HEK293 (cell line): Measurements from ENCODE around the gene PHLDB2.
A peak's percentile ranks its signal among the peaks of the same experiment; 100 is the strongest.

Experiments
- CTCF ChIA-PET: fragments of 350-600 bp; formaldehyde crosslinking; extraction: SDS; loops from one replicate; lab custom pipeline; 2021; ENCODE audit warnings: antibody characterized with exemption; lab: Yijun Ruan, JAX
- POLR2A ChIA-PET: fragments of 300-600 bp; formaldehyde crosslinking; extraction: SDS; loops from one replicate; lab custom pipeline; 2020; ENCODE audit warnings: antibody characterized with exemption, inconsistent platforms; lab: Yijun Ruan, JAX
- H3K27ac ChIP-seq: fragments of 200-500 bp; sonication (Bioruptor generic); 2 replicates; pipeline ENCODE4 v1.5.1; 2014; ENCODE audit warnings: low read depth, low read length, control low read depth, inconsistent platforms; ENCODE audit errors: extremely low read depth
- H3K36me3 ChIP-seq, 2 experiments: fragments of 200-500 bp in 1 of 2; sonication (Bioruptor generic) in 1 of 2; 1 replicate in 1 of 2; 2 replicates in 1 of 2; pipeline ENCODE4 v1.5.1; 2014 to 2017; ENCODE audit warnings: inconsistent platforms in 2 of 2, low read length in 2 of 2; ENCODE audit not compliant: control insufficient read depth in 2 of 2, insufficient read depth in 1 of 2
- H3K4me1 ChIP-seq: fragments of 200-500 bp; sonication (Bioruptor generic); 2 replicates; pipeline ENCODE4 v1.5.1; 2014; ENCODE audit warnings: mild to moderate bottlenecking, low read length, inconsistent platforms; ENCODE audit not compliant: control insufficient read depth, insufficient read depth
- H3K4me3 ChIP-seq: 2 replicates; pipeline ENCODE4 v1.5.1; 2011; ENCODE audit warnings: low read depth, mild to moderate bottlenecking, control low read depth, low read length, moderate library complexity
- H3K9me3 ChIP-seq: fragments of 200-500 bp; sonication (Bioruptor generic); 2 replicates; pipeline ENCODE4 v1.5.1; 2014; ENCODE audit warnings: low read depth, low read length, inconsistent platforms; ENCODE audit not compliant: control insufficient read depth, insufficient read depth
- GFI1B ChIP-seq: fragments of 450-650 bp; formaldehyde crosslinking; IDR thresholded peaks from 2 replicates; pipeline ENCODE4 v1.5.1; 2016; ENCODE audit warnings: missing biosample characterization, missing genetic modification characterization
- GLI2 ChIP-seq: fragments of 450-650 bp; formaldehyde crosslinking; IDR thresholded peaks from 2 replicates; pipeline ENCODE4; 2017; ENCODE audit warnings: missing biosample characterization, missing genetic modification characterization, low read depth, borderline replicate concordance
- KLF16 ChIP-seq: fragments of 450-650 bp; formaldehyde crosslinking; IDR thresholded peaks from 2 replicates; pipeline ENCODE4 v1.5.1; 2017; ENCODE audit warnings: missing biosample characterization, missing genetic modification characterization
- MEIS1 ChIP-seq: sonication (generic); formaldehyde crosslinking; IDR thresholded peaks from 2 replicates; pipeline ENCODE4 v1.8.1; 2022; ENCODE audit warnings: missing genetic modification reagents, mild to moderate bottlenecking, borderline replicate concordance
- MZF1 ChIP-seq: fragments of 450-650 bp; formaldehyde crosslinking; IDR thresholded peaks from 2 replicates; pipeline ENCODE4 v1.5.1; 2017; ENCODE audit warnings: missing biosample characterization, missing genetic modification characterization, borderline replicate concordance
- SCRT2 ChIP-seq: fragments of 450-650 bp; formaldehyde crosslinking; IDR thresholded peaks from 2 replicates; pipeline ENCODE4 v1.5.1; 2016; ENCODE audit warnings: missing biosample characterization, missing genetic modification characterization
- YY2 ChIP-seq: fragments of 450-650 bp; formaldehyde crosslinking; IDR thresholded peaks from 2 replicates; pipeline ENCODE4 v1.5.1; 2016; ENCODE audit warnings: missing biosample characterization, missing genetic modification characterization
- ZBTB17 ChIP-seq: fragments of 450-650 bp; formaldehyde crosslinking; IDR thresholded peaks from 2 replicates; pipeline ENCODE4 v1.5.1; 2016; ENCODE audit warnings: missing biosample characterization, missing genetic modification characterization
- ZBTB20 ChIP-seq: fragments of 450-650 bp; formaldehyde crosslinking; IDR thresholded peaks from 2 replicates; pipeline ENCODE4 v1.5.1; 2016; ENCODE audit warnings: missing biosample characterization, missing genetic modification characterization
- ZBTB21 ChIP-seq: fragments of 450-650 bp; formaldehyde crosslinking; IDR thresholded peaks from 2 replicates; pipeline ENCODE4 v1.5.1; 2017; ENCODE audit warnings: missing biosample characterization, missing genetic modification characterization
- ZBTB48 ChIP-seq: fragments of 450-650 bp; formaldehyde crosslinking; IDR thresholded peaks from 2 replicates; pipeline ENCODE4 v1.5.1; 2016; ENCODE audit warnings: missing biosample characterization, missing genetic modification characterization
- ZEB2 ChIP-seq: fragments of 450-650 bp; formaldehyde crosslinking; IDR thresholded peaks from 2 replicates; pipeline ENCODE4 v1.5.1; 2016; ENCODE audit warnings: missing biosample characterization, missing genetic modification characterization
- ZFP69B ChIP-seq: fragments of 450-650 bp; formaldehyde crosslinking; IDR thresholded peaks from 2 replicates; pipeline ENCODE4 v1.5.1; 2016; ENCODE audit warnings: missing biosample characterization, missing genetic modification characterization
- ZIC2 ChIP-seq: fragments of 450-650 bp; formaldehyde crosslinking; IDR thresholded peaks from 2 replicates; pipeline ENCODE4 v1.5.1; 2016; ENCODE audit warnings: missing biosample characterization, missing genetic modification characterization
- ZNF112 ChIP-seq: fragments of 450-650 bp; formaldehyde crosslinking; IDR thresholded peaks from 2 replicates; pipeline ENCODE4 v1.5.0; 2017; ENCODE audit warnings: missing biosample characterization, missing genetic modification characterization
- ZNF169 ChIP-seq: fragments of 450-650 bp; formaldehyde crosslinking; IDR thresholded peaks from 2 replicates; pipeline ENCODE4 v1.5.1; 2016; ENCODE audit warnings: missing biosample characterization, missing genetic modification characterization
- ZNF174 ChIP-seq: fragments of 450-650 bp; formaldehyde crosslinking; IDR thresholded peaks from 2 replicates; pipeline ENCODE4 v1.5.0; 2017; ENCODE audit warnings: missing biosample characterization, mild to moderate bottlenecking, missing genetic modification characterization
- ZNF2 ChIP-seq: fragments of 450-650 bp; formaldehyde crosslinking; IDR thresholded peaks from 2 replicates; pipeline ENCODE4 v1.5.1; 2016; ENCODE audit warnings: missing biosample characterization, missing genetic modification characterization
- ZNF248 ChIP-seq: fragments of 450-650 bp; formaldehyde crosslinking; IDR thresholded peaks from 2 replicates; pipeline ENCODE4 v1.5.1; 2017; ENCODE audit warnings: missing biosample characterization, missing genetic modification characterization
- ZNF350 ChIP-seq: fragments of 450-650 bp; formaldehyde crosslinking; IDR thresholded peaks from 2 replicates; pipeline ENCODE4 v1.5.0; 2017; ENCODE audit warnings: missing biosample characterization, mild to moderate bottlenecking, missing genetic modification characterization
- ZNF366 ChIP-seq: fragments of 450-650 bp; formaldehyde crosslinking; conservative IDR thresholded peaks from 2 replicates; pipeline ENCODE4 v1.5.1; 2016; ENCODE audit warnings: missing biosample characterization, missing genetic modification characterization
- ZNF394 ChIP-seq: fragments of 450-650 bp; formaldehyde crosslinking; IDR thresholded peaks from 2 replicates; pipeline ENCODE4 v1.5.1; 2016; ENCODE audit warnings: missing biosample characterization, missing genetic modification characterization, mild to moderate bottlenecking, moderate library complexity, borderline replicate concordance
- ZNF404 ChIP-seq: fragments of 450-650 bp; formaldehyde crosslinking; IDR thresholded peaks from 2 replicates; pipeline ENCODE4 v1.5.1; 2017; ENCODE audit warnings: missing biosample characterization, missing genetic modification characterization
- ZNF433 ChIP-seq: fragments of 450-650 bp; formaldehyde crosslinking; IDR thresholded peaks from 2 replicates; pipeline ENCODE4 v1.5.1; 2016; ENCODE audit warnings: missing biosample characterization, missing genetic modification characterization, low read depth
- ZNF549 ChIP-seq: fragments of 450-650 bp; IDR thresholded peaks from 2 replicates; pipeline ENCODE4 v1.5.1; 2018; ENCODE audit warnings: missing biosample characterization, missing genetic modification characterization, mild to moderate bottlenecking, inconsistent platforms, moderate library complexity
- ZNF561 ChIP-seq: fragments of 450-650 bp; IDR thresholded peaks from 2 replicates; pipeline ENCODE4 v1.5.1; 2018; ENCODE audit warnings: missing biosample characterization, missing genetic modification characterization, borderline replicate concordance
- ZNF600 ChIP-seq: fragments of 450-650 bp; formaldehyde crosslinking; IDR thresholded peaks from 2 replicates; pipeline ENCODE4 v1.5.1; 2016; ENCODE audit warnings: missing biosample characterization, missing genetic modification characterization
- ZNF629 ChIP-seq: fragments of 450-650 bp; formaldehyde crosslinking; IDR thresholded peaks from 2 replicates; pipeline ENCODE4 v1.5.1; 2017; ENCODE audit warnings: missing biosample characterization, missing genetic modification characterization
- ZNF660 ChIP-seq: fragments of 450-650 bp; IDR thresholded peaks from 2 replicates; pipeline ENCODE4 v1.5.1; 2018; ENCODE audit warnings: missing biosample characterization, mild to moderate bottlenecking, missing genetic modification characterization
- ZNF707 ChIP-seq: fragments of 450-650 bp; formaldehyde crosslinking; IDR thresholded peaks from 2 replicates; pipeline ENCODE4 v1.5.1; 2016; ENCODE audit warnings: missing biosample characterization, missing genetic modification characterization
- ZNF747 ChIP-seq: fragments of 450-650 bp; formaldehyde crosslinking; IDR thresholded peaks from 2 replicates; pipeline ENCODE4 v1.5.1; 2016; ENCODE audit warnings: missing biosample characterization, missing genetic modification characterization
- ZNF837 ChIP-seq: fragments of 450-650 bp; formaldehyde crosslinking; IDR thresholded peaks from 2 replicates; pipeline ENCODE4 v1.5.1; 2016; ENCODE audit warnings: missing biosample characterization, missing genetic modification characterization
- ZSCAN30 ChIP-seq: fragments of 450-650 bp; IDR thresholded peaks from 2 replicates; pipeline ENCODE4 v1.5.1; 2018; ENCODE audit warnings: missing biosample characterization, mild to moderate bottlenecking, missing genetic modification characterization, moderate library complexity
- TF ChIP-seq, protein P1 (sequence below): fragments of 450-650 bp; formaldehyde crosslinking; IDR thresholded peaks from 2 replicates; pipeline ENCODE4; 2016; ENCODE audit warnings: missing biosample characterization, missing genetic modification characterization
- TF ChIP-seq, protein P2 (sequence below): IDR thresholded peaks from 2 replicates; pipeline ENCODE4 v1.6.1; 2011; ENCODE audit warnings: mild to moderate bottlenecking, low read depth, low read length, borderline replicate concordance
- TF ChIP-seq, protein P3 (sequence below): fragments of 450-650 bp; formaldehyde crosslinking; IDR thresholded peaks from 2 replicates; pipeline ENCODE4 v1.5.1; 2016; ENCODE audit warnings: missing biosample characterization, missing genetic modification characterization

The PHLDB2 gene

DNA sequence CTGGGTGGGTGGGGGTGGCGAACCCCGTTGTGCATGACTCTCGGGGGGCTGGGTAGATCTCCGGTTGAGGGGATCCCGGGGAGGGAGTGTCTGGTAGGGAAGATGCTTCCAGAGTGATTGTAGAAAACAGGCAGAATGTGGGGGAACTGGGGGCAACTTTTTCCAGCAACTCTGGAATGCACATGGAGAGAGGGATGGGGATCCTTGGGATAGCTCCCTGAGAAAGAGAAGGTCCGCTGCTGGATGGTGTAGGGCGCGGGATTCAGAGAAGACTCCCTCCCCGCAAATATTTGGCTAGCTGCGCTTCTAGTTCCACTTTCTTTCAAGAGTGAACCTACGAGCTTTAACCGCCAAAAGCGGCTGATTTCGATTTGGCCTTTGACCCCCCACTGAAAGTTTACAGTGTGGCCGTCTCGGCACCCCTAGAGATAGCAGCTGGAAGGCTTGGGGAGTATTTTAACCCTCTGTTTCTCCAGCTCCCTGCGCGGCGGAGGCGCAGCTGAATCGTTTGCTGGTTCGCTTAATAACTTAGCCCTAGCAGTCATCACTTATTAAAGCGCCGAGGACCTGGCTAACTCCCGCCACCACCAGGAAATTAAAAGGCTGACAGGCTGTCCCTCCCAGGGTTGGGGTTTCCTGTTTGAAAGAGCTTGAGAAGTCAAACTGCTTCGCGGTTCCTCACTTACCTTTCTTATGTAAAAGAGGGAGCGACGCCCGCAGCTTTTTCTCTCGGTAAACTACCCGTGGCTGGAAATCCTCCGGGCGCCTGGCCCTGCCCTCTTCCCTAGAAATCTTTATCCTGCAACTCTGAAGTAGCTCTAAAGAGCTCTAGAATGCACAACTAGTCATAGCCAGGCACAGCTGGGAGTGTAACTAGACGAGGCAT is 1.2 kb downstream of the PHLDB2 start:
- Histone ChIP-seq H3K4me3 (peak overlapping the region; percentile 92), H3K9me3 (no peaks in the 10 kb centered on the region), H3K27ac (peak overlapping the region; percentile 86), H3K4me1 (peaks cover 17% of the 10 kb centered on the region), H3K36me3 (no peaks in the 10 kb centered on the region)
- CTCF ChIA-PET: interaction anchor here (0.5 to 2.7 kb wide), 25 partner anchors 12 to 1314 kb away, joined by 3 to 52 read pairs (median 3); no protein-coding TSS in a partner anchor
- POLR2A ChIA-PET: interaction anchor here (0.7 to 3.0 kb wide), 11 partner anchors 9 to 153 kb away, joined by 3 to 16 read pairs (median 4); partner anchors contain the start of gene ABHD10
- no peak for TF ChIP-seq ZNF169
- no peak for TF ChIP-seq GLI2 (tag by site-specific recombination)
- TF ChIP-seq, protein P1, sequence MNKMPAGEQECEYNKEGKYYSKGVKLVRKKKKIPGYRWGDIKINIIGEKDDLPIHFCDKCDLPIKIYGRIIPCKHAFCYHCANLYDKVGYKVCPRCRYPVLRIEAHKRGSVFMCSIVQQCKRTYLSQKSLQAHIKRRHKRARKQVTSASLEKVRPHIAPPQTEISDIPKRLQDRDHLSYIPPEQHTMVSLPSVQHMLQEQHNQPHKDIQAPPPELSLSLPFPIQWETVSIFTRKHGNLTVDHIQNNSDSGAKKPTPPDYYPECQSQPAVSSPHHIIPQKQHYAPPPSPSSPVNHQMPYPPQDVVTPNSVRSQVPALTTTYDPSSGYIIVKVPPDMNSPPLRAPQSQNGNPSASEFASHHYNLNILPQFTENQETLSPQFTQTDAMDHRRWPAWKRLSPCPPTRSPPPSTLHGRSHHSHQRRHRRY (tag by site-specific recombination): no peak
- no peak for TF ChIP-seq ZNF747 (tag by site-specific recombination)
- TF ChIP-seq ZNF707 (tag by site-specific recombination): no peak
- no peak for TF ChIP-seq ZNF629 (tag by site-specific recombination)
- TF ChIP-seq ZNF549 (tag by site-specific recombination): no peak
- no peak for TF ChIP-seq ZBTB20 (tag by site-specific recombination)
- no peak for TF ChIP-seq ZNF174 (tag by site-specific recombination)
- TF ChIP-seq, protein P2, sequence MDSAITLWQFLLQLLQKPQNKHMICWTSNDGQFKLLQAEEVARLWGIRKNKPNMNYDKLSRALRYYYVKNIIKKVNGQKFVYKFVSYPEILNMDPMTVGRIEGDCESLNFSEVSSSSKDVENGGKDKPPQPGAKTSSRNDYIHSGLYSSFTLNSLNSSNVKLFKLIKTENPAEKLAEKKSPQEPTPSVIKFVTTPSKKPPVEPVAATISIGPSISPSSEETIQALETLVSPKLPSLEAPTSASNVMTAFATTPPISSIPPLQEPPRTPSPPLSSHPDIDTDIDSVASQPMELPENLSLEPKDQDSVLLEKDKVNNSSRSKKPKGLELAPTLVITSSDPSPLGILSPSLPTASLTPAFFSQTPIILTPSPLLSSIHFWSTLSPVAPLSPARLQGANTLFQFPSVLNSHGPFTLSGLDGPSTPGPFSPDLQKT: no peak
- TF ChIP-seq ZNF600: peak; percentile 51
- TF ChIP-seq GFI1B (tag by site-specific recombination): no peak
- no peak for TF ChIP-seq ZNF350 (tag by site-specific recombination)
- TF ChIP-seq ZBTB21 (tag by site-specific recombination): no peak
- 0 out of 2 replicates have a peak, but pooled peaks have one; percentile 17 for TF ChIP-seq ZNF561 (tag by site-specific recombination)
- 0 out of 2 replicates have a peak, but pooled peaks have one; percentile 40 for TF ChIP-seq ZNF660 (tag by site-specific recombination)
- TF ChIP-seq ZNF112: no peak
- TF ChIP-seq MZF1 (tag by site-specific recombination): peak; percentile 50
- no peak for TF ChIP-seq ZNF2
- TF ChIP-seq ZNF394: no peak
- TF ChIP-seq ZSCAN30 (tag by site-specific recombination): no peak
- TF ChIP-seq ZFP69B: peak; percentile 89
- TF ChIP-seq MEIS1: no peak
- TF ChIP-seq ZBTB48 (tag by site-specific recombination): 0 out of 2 replicates have a peak, but pooled peaks have one; percentile 45
- TF ChIP-seq ZNF433 (tag by site-specific recombination): no peak
- no peak for TF ChIP-seq ZNF248 (tag by site-specific recombination)
- peak; percentile 64 for TF ChIP-seq ZNF366 (tag by site-specific recombination)
- TF ChIP-seq ZNF404: no peak
- no peak for TF ChIP-seq YY2 (tag by site-specific recombination)
- TF ChIP-seq ZIC2 (tag by site-specific recombination): peak; percentile 51
- no peak for TF ChIP-seq ZEB2 (tag by site-specific recombination)
- TF ChIP-seq, protein P3, sequence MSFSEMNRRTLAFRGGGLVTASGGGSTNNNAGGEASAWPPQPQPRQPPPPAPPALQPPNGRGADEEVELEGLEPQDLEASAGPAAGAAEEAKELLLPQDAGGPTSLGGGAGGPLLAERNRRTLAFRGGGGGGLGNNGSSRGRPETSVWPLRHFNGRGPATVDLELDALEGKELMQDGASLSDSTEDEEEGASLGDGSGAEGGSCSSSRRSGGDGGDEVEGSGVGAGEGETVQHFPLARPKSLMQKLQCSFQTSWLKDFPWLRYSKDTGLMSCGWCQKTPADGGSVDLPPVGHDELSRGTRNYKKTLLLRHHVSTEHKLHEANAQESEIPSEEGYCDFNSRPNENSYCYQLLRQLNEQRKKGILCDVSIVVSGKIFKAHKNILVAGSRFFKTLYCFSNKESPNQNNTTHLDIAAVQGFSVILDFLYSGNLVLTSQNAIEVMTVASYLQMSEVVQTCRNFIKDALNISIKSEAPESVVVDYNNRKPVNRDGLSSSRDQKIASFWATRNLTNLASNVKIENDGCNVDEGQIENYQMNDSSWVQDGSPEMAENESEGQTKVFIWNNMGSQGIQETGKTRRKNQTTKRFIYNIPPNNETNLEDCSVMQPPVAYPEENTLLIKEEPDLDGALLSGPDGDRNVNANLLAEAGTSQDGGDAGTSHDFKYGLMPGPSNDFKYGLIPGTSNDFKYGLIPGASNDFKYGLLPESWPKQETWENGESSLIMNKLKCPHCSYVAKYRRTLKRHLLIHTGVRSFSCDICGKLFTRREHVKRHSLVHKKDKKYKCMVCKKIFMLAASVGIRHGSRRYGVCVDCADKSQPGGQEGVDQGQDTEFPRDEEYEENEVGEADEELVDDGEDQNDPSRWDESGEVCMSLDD (tag by site-specific recombination): no peak; the same call in none of the 2 replicates
- TF ChIP-seq ZNF837 (tag by site-specific recombination): no peak
- peak; percentile 36; the same call in 1 of the 2 replicates for TF ChIP-seq ZBTB17 (tag by site-specific recombination)
- TF ChIP-seq KLF16 (tag by site-specific recombination): no peak
- TF ChIP-seq SCRT2 (tag by site-specific recombination): no peak
